K562 (cell line): Measurements from ENCODE around the gene CXCL17. TPM values are rescaled to one million over a fixed set of nuclear protein-coding genes. Genes with fewer than 3 reads are reported as not detected.
A peak's percentile ranks its signal among the peaks of the same experiment; 100 is the strongest.

Experiments
- CBX3 ChIP-seq, 2 experiments: IDR thresholded peaks; 1 replicate in 1 of 2; 2 replicates in 1 of 2; pipeline ENCODE4 v1.6.1; 2012; ENCODE audit warnings: inconsistent platforms in 2 of 2, low read length in 2 of 2, borderline replicate concordance in 1 of 2, control low read depth in 1 of 2
- ETS2 ChIP-seq: IDR thresholded peaks from 2 replicates; pipeline ENCODE4 v1.6.1; 2016; ENCODE audit warnings: borderline replicate concordance, missing genetic modification characterization, mild to moderate bottlenecking, moderate library complexity, missing compliant biosample characterization; ENCODE audit not compliant: poor library complexity, severe bottlenecking
- GABPA ChIP-seq: fragments of 200-800 bp; sonication (Bioruptor generic); conservative IDR thresholded peaks from 2 replicates; pipeline ENCODE4 v1.6.1; 2016; ENCODE audit warnings: low read depth, missing genetic modification characterization, missing compliant biosample characterization
- KLF6 ChIP-seq: fragments of 250-450 bp; sonication (Bioruptor Pico); IDR thresholded peaks from 2 replicates; pipeline ENCODE4 v1.4.0; 2020; ENCODE audit warnings: mild to moderate bottlenecking, moderate library complexity, borderline replicate concordance
- NBN ChIP-seq: fragments of 450-650 bp; IDR thresholded peaks from 2 replicates; pipeline ENCODE4 v1.6.1; 2016; ENCODE audit warnings: low read depth, mild to moderate bottlenecking
- NR4A1 ChIP-seq, 2 experiments: fragments of 250-450 bp in 1 of 2; fragments of 450-650 bp in 1 of 2; sonication (Bioruptor Pico) in 1 of 2; IDR thresholded peaks; 2 replicates each; pipeline versions ENCODE4 v1.4.0 to v1.6.1; 2016 to 2020; ENCODE audit warnings: mild to moderate bottlenecking in 2 of 2, missing compliant biosample characterization in 1 of 2, missing genetic modification characterization in 1 of 2, moderate library complexity in 1 of 2
- RBM14 ChIP-seq: fragments of 200-400 bp; formaldehyde crosslinking; IDR thresholded peaks from 2 replicates; pipeline ENCODE4 v1.6.1; 2018; ENCODE audit warnings: low read depth, mild to moderate bottlenecking, low read length, moderate library complexity, borderline replicate concordance; ENCODE audit not compliant: insufficient read depth
- SMAD1 ChIP-seq: fragments of 150-350 bp; IDR thresholded peaks from 2 replicates; pipeline ENCODE4 v1.6.1; 2014; ENCODE audit warnings: low read length, low read depth; ENCODE audit not compliant: partially characterized antibody
- STAT5A ChIP-seq: IDR thresholded peaks from 2 replicates; pipeline ENCODE4 v1.6.1; 2012; ENCODE audit warnings: low read length, inconsistent platforms, borderline replicate concordance
- TAL1 ChIP-seq: fragments of 450-650 bp; IDR thresholded peaks from 2 replicates; pipeline ENCODE4 v1.6.1; 2016; ENCODE audit warnings: mild to moderate bottlenecking
- ZBTB9 ChIP-seq: fragments of 450-650 bp; formaldehyde crosslinking; IDR thresholded peaks from 2 replicates; pipeline ENCODE4 v1.4.0; 2020; ENCODE audit warnings: mild to moderate bottlenecking, moderate library complexity
- ZC3H11A ChIP-seq: IDR thresholded peaks from 2 replicates; pipeline ENCODE4 v1.6.1; 2012; ENCODE audit warnings: low read depth, low read length, improper control_type of control experiment
- ZEB2 ChIP-seq: fragments of 450-650 bp; IDR thresholded peaks from 2 replicates; pipeline ENCODE4 v1.6.1; 2016
- ZNF444 ChIP-seq: fragments of 250-450 bp; sonication (Bioruptor Pico); IDR thresholded peaks from 2 replicates; pipeline ENCODE4 v1.4.0; 2020; ENCODE audit warnings: mild to moderate bottlenecking, moderate library complexity
- ZNF512 ChIP-seq: IDR thresholded peaks from 2 replicates; pipeline ENCODE4 v1.6.1; 2016; ENCODE audit warnings: missing genetic modification characterization, missing compliant biosample characterization
- polyA plus RNA-seq, 8 experiments: library from polyadenylated mRNA; depleted of rRNA in 4 of 8; stranded (reverse) in 5 of 8; unstranded in 3 of 8; fragments of >200 nt; fragmentation: Nextera tagmentation in 2 of 8; fragmentation: Illumina TruSeq in 1 of 8; extraction: Ambion mirVana in 2 of 8; extraction: Trizol in 1 of 8; gene quantifications; 2 replicates each; pipeline versions ENCODE4 v1.2.1 to v1.2.3, GENCODE V29; 2011 to 2014; ENCODE audit warnings: inconsistent platforms in 1 of 8, missing spikeins in 1 of 8
- total RNA-seq, 7 experiments: library from RNA; depleted of rRNA in 6 of 7; stranded (reverse); fragments of >200 nt in 6 of 7; fragmentation: Illumina TruSeq in 2 of 7; extraction: Trizol in 2 of 7; gene quantifications; 2 replicates each; pipeline versions ENCODE4 v1.2.1 to v1.2.3, GENCODE V29; 2011 to 2021; ENCODE audit warnings: low replicate concordance in 1 of 7
- TF ChIP-seq, protein P1 (sequence below): fragments of 450-650 bp; IDR thresholded peaks from 2 replicates; pipeline ENCODE4 v1.6.1; 2018; ENCODE audit not compliant: partially characterized antibody
- TF ChIP-seq, protein P2 (sequence below), 2 experiments: IDR thresholded peaks; 2 replicates each; pipeline ENCODE4 v1.6.1; 2011; ENCODE audit warnings: borderline replicate concordance in 1 of 2, control low read depth in 1 of 2, low read depth in 1 of 2, low read length in 1 of 2, mild to moderate bottlenecking in 1 of 2, mixed read lengths in 1 of 2, moderate library complexity in 1 of 2; ENCODE audit not compliant: insufficient read depth in 1 of 2, insufficient read length in 1 of 2, poor library complexity in 1 of 2, severe bottlenecking in 1 of 2; ENCODE audit errors: extremely low read depth in 1 of 2

The CXCL17 gene
- total and polyA plus RNA-seq, 9 of the 15 experiments (the other 6 are each of a cell fraction or from before 2014, with no cell fraction given) = 0.10 to 0.15 TPM; not detected in 7

- TF ChIP-seq CBX3 (IDR thresholded peaks at IDR 0.05; ENCODE audit: borderline replicate concordance in 1 of 2, low read length in 2 of 2) (no peak), ETS2 (tag) (no peak), ZC3H11A (no peak), RBM14 (no peak), GABPA (tag) (peak; percentile 33; the same call in 1 of the 2 replicates), SMAD1 (no peak), TAL1 (no peak), ZEB2 (no peak), KLF6 (CRISPR knock-in tag) (no peak), NR4A1 (CRISPR knock-in tag; IDR thresholded peaks at IDR 0.05) (no peak), NR4A1 (tag; IDR thresholded peaks at IDR 0.05) (peak; percentile 60; the same call in 1 of the 2 replicates), ZNF512 (no peak), STAT5A (no peak), ZBTB9 (no peak), ZNF444 (CRISPR knock-in tag) (no peak), NBN (no peak)
- TF ChIP-seq, protein P1, sequence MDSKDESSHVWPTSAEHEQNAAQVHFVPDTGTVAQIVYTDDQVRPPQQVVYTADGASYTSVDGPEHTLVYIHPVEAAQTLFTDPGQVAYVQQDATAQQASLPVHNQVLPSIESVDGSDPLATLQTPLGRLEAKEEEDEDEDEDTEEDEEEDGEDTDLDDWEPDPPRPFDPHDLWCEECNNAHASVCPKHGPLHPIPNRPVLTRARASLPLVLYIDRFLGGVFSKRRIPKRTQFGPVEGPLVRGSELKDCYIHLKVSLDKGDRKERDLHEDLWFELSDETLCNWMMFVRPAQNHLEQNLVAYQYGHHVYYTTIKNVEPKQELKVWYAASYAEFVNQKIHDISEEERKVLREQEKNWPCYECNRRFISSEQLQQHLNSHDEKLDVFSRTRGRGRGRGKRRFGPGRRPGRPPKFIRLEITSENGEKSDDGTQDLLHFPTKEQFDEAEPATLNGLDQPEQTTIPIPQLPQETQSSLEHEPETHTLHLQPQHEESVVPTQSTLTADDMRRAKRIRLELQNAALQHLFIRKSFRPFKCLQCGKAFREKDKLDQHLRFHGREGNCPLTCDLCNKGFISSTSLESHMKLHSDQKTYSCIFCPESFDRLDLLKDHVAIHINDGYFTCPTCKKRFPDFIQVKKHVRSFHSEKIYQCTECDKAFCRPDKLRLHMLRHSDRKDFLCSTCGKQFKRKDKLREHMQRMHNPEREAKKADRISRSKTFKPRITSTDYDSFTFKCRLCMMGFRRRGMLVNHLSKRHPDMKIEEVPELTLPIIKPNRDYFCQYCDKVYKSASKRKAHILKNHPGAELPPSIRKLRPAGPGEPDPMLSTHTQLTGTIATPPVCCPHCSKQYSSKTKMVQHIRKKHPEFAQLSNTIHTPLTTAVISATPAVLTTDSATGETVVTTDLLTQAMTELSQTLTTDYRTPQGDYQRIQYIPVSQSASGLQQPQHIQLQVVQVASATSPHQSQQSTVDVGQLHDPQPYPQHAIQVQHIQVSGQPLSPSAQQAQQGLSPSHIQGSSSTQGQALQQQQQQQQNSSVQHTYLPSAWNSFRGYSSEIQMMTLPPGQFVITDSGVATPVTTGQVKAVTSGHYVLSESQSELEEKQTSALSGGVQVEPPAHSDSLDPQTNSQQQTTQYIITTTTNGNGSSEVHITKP = no peak
- TF ChIP-seq, protein P2, sequence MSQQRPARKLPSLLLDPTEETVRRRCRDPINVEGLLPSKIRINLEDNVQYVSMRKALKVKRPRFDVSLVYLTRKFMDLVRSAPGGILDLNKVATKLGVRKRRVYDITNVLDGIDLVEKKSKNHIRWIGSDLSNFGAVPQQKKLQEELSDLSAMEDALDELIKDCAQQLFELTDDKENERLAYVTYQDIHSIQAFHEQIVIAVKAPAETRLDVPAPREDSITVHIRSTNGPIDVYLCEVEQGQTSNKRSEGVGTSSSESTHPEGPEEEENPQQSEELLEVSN (IDR thresholded peaks at IDR 0.05; ENCODE audit: borderline replicate concordance in 1 of 2, extremely low read depth in 1 of 2, insufficient read depth in 1 of 2, insufficient read length in 1 of 2, low read depth in 1 of 2, low read length in 1 of 2, poor library complexity in 1 of 2, severe bottlenecking in 1 of 2) = no peak
These were observed 9.1 kb downstream of the CXCL17 start (continued) for GRCh38 chr19:42433503-42434260.
